H1 (cell line): Measurements from ENCODE around the gene OLFM1. TPM values are rescaled to one million over a fixed set of nuclear protein-coding genes. Genes with fewer than 3 reads are reported as not detected.

Experiments
- CTCF ChIA-PET: fragments of 300-600 bp; sonication (Branson Sonifier 250); formaldehyde crosslinking; loops from one replicate; lab custom pipeline; 2021; ENCODE audit not compliant: partially characterized antibody; lab: Charles Lee
- POLR2A ChIA-PET: fragments of 300-600 bp; sonication (Branson Sonifier 250); formaldehyde crosslinking; loops from one replicate; lab custom pipeline; 2021; ENCODE audit warnings: inconsistent platforms; ENCODE audit not compliant: partially characterized antibody; lab: Charles Lee
- DNase-seq, 2 experiments: peaks; one replicate each; pipeline versions ENCODE4 v3.0.0 to v3.0.0-alpha.2; 2010 to 2022; ENCODE audit warnings: low spot score in 2 of 2, low read depth in 1 of 2, mixed read lengths in 1 of 2
- FAIRE-seq: peaks from 2 replicates; lab custom pipeline; 2011; peaks lifted over from hg19 to GRCh38; lab: Jason Lieb, UNC
- H2AFZ ChIP-seq: 2 replicates; pipeline ENCODE4 v1.8.1; 2012; ENCODE audit warnings: low read length, inconsistent platforms
- H2AK5ac ChIP-seq: 2 replicates; pipeline ENCODE4 v1.6.1; 2013; ENCODE audit warnings: low read depth, low read length
- H2BK120ac ChIP-seq: replicated peaks from 2 replicates; pipeline ENCODE3; 2013; ENCODE audit warnings: low read depth, low read length, inconsistent platforms
- H2BK12ac ChIP-seq: 2 replicates; pipeline ENCODE4 v1.6.1; 2013; ENCODE audit warnings: low read depth, low read length
- H2BK15ac ChIP-seq: 2 replicates; pipeline ENCODE4 v1.6.1; 2013; ENCODE audit warnings: low read length
- H2BK20ac ChIP-seq: 2 replicates; pipeline ENCODE4 v1.6.1; 2013; ENCODE audit warnings: low read length
- H2BK5ac ChIP-seq: 2 replicates; pipeline ENCODE4 v1.6.1; 2013; ENCODE audit warnings: low read depth, low read length
- H3K14ac ChIP-seq: 2 replicates; pipeline ENCODE4 v1.6.1; 2013; ENCODE audit warnings: inconsistent platforms; ENCODE audit not compliant: insufficient read length
- H3K18ac ChIP-seq: 2 replicates; pipeline ENCODE4 v1.6.1; 2013; ENCODE audit warnings: low read length; ENCODE audit errors: extremely low read depth
- H3K23ac ChIP-seq: 2 replicates; pipeline ENCODE4 v1.6.1; 2013; ENCODE audit warnings: inconsistent platforms; ENCODE audit not compliant: insufficient read length
- H3K23me2 ChIP-seq: 2 replicates; pipeline ENCODE4 v1.6.1; 2013; ENCODE audit warnings: low read depth, low read length
- H3K27ac ChIP-seq: 2 replicates; pipeline ENCODE4 v1.6.1; 2011; ENCODE audit warnings: low read depth, low read length, inconsistent platforms
- H3K27me3 ChIP-seq, 4 experiments: replicated peaks in 1 of 4; 1 replicate in 1 of 4; 2 replicates in 3 of 4; pipeline versions ENCODE4 v1.6.1 to v1.8.1; 2011 to 2013; ENCODE audit warnings: low read length in 3 of 4, mild to moderate bottlenecking in 3 of 4, inconsistent platforms in 2 of 4, mixed read lengths in 2 of 4, moderate library complexity in 1 of 4; ENCODE audit not compliant: control insufficient read depth in 3 of 4, insufficient read depth in 3 of 4; ENCODE audit errors: extremely low read depth in 1 of 4
- H3K36me3 ChIP-seq, 4 experiments: 2 replicates each; pipeline versions ENCODE4 v1.6.1 to v1.8.1; 2011 to 2013; ENCODE audit warnings: mild to moderate bottlenecking in 4 of 4, low read length in 3 of 4, moderate library complexity in 2 of 4, control low read depth in 1 of 4, inconsistent platforms in 1 of 4; ENCODE audit not compliant: insufficient read depth in 4 of 4, control insufficient read depth in 2 of 4
- H3K4ac ChIP-seq: replicated peaks from 2 replicates; pipeline ENCODE3; 2013; ENCODE audit warnings: low read length, low read depth, mixed read lengths, inconsistent platforms; ENCODE audit not compliant: insufficient read length
- H3K4me1 ChIP-seq, 4 experiments: replicated peaks in 1 of 4; 1 replicate in 1 of 4; 2 replicates in 3 of 4; pipeline versions ENCODE4 v1.6.1 to v1.8.1; 2011 to 2013; ENCODE audit warnings: low read length in 3 of 4, inconsistent platforms in 2 of 4, mixed read lengths in 1 of 4; ENCODE audit not compliant: insufficient read depth in 4 of 4, control insufficient read depth in 3 of 4
- H3K4me2 ChIP-seq, 2 experiments: 2 replicates each; pipeline versions ENCODE4 v1.6.1 to v1.8.1; 2011 to 2013; ENCODE audit warnings: low read depth in 2 of 2, low read length in 2 of 2, control low read depth in 1 of 2, inconsistent platforms in 1 of 2, mild to moderate bottlenecking in 1 of 2; ENCODE audit not compliant: insufficient read depth in 1 of 2
- H3K4me3 ChIP-seq, 4 experiments: fragments of 200-600, 300-600 bp in 1 of 4; sonication (generic), shearing (Covaris generic), sonication (Bioruptor Twin) in 1 of 4; 2 replicates each; pipeline versions ENCODE4 v1.5.1 to v1.8.1; 2011 to 2016; ENCODE audit warnings: low read length in 4 of 4, low read depth in 3 of 4, control low read depth in 2 of 4, inconsistent platforms in 2 of 4, mild to moderate bottlenecking in 2 of 4, mixed read lengths in 1 of 4, moderate library complexity in 1 of 4; ENCODE audit not compliant: insufficient read depth in 2 of 4; ENCODE audit errors: extremely low read depth in 1 of 4
- H3K56ac ChIP-seq: replicated peaks from 2 replicates; pipeline ENCODE3; 2013; ENCODE audit warnings: low read depth, mild to moderate bottlenecking, mixed read lengths, low read length, inconsistent platforms; ENCODE audit not compliant: insufficient read length
- H3K79me1 ChIP-seq: 2 replicates; pipeline ENCODE4 v1.6.1; 2013; ENCODE audit warnings: low read depth, low read length, control low read depth
- H3K79me2 ChIP-seq, 2 experiments: 2 replicates each; pipeline versions ENCODE4 v1.6.1 to v1.8.1; 2012 to 2013; ENCODE audit warnings: low read length in 2 of 2, mild to moderate bottlenecking in 2 of 2, inconsistent platforms in 1 of 2; ENCODE audit not compliant: insufficient read depth in 2 of 2, control insufficient read depth in 1 of 2
- H3K9ac ChIP-seq, 4 experiments: replicated peaks in 1 of 4; 1 replicate in 1 of 4; 2 replicates in 3 of 4; pipeline versions ENCODE4 v1.6.1 to v1.8.1; 2011 to 2013; ENCODE audit warnings: low read depth in 3 of 4, low read length in 3 of 4, control low read depth in 2 of 4, mild to moderate bottlenecking in 2 of 4, moderate library complexity in 2 of 4, inconsistent platforms in 1 of 4; ENCODE audit errors: extremely low read depth in 1 of 4
- H3K9me3 ChIP-seq, 2 experiments: 2 replicates each; pipeline versions ENCODE4 v1.6.1 to v1.8.1; 2012 to 2013; ENCODE audit warnings: mild to moderate bottlenecking in 2 of 2, moderate library complexity in 2 of 2, control low read depth in 1 of 2, inconsistent platforms in 1 of 2, low read depth in 1 of 2, low read length in 1 of 2, mixed read lengths in 1 of 2; ENCODE audit not compliant: insufficient read depth in 2 of 2
- H4K20me1 ChIP-seq, 2 experiments: replicated peaks in 1 of 2; 2 replicates each; pipeline versions ENCODE3 to v1.8.1; 2011 to 2013; ENCODE audit warnings: inconsistent platforms in 2 of 2, low read length in 2 of 2, mild to moderate bottlenecking in 1 of 2; ENCODE audit not compliant: insufficient read depth in 2 of 2, control insufficient read depth in 1 of 2
- H4K5ac ChIP-seq: 2 replicates; pipeline ENCODE4 v1.6.1; 2013; ENCODE audit warnings: low read length, low read depth, mixed read lengths, inconsistent platforms; ENCODE audit not compliant: insufficient read length
- H4K8ac ChIP-seq: 2 replicates; pipeline ENCODE4 v1.8.0; 2013; ENCODE audit warnings: mild to moderate bottlenecking, moderate library complexity, low read length, inconsistent platforms; ENCODE audit not compliant: insufficient read depth; ENCODE audit errors: extremely low read depth
- H4K91ac ChIP-seq: replicated peaks from 2 replicates; pipeline ENCODE3; 2013; ENCODE audit warnings: low read length, mixed read lengths, inconsistent platforms; ENCODE audit not compliant: insufficient read length
- CBX5 ChIP-seq: fragments of 300-800, 300-1000 bp; sonication (generic); IDR thresholded peaks from 2 replicates; pipeline ENCODE4 v1.7.1; 2016; ENCODE audit warnings: antibody characterized with exemption, low read length, low read depth
- CEBPB ChIP-seq: IDR thresholded peaks from 2 replicates; pipeline ENCODE4 v1.6.1; 2012; ENCODE audit warnings: low read depth, low read length
- CREB1 ChIP-seq: IDR thresholded peaks from 2 replicates; pipeline ENCODE4 v1.6.1; 2012; ENCODE audit warnings: inconsistent platforms
- CTBP2 ChIP-seq: IDR thresholded peaks from 2 replicates; pipeline ENCODE4 v1.7.0; 2011; ENCODE audit warnings: borderline replicate concordance, mild to moderate bottlenecking, moderate library complexity, mixed read lengths, low read length; ENCODE audit not compliant: insufficient read depth, insufficient read length
- EGR1 ChIP-seq: IDR thresholded peaks from 2 replicates; pipeline ENCODE4 v1.6.1; 2011; ENCODE audit warnings: low read depth, low read length, borderline replicate concordance
- EP300 ChIP-seq, 2 experiments: IDR thresholded peaks; 1 replicate in 1 of 2; 2 replicates in 1 of 2; pipeline ENCODE4 v1.6.1; 2011 to 2012; ENCODE audit warnings: low read depth in 2 of 2, low read length in 2 of 2, mild to moderate bottlenecking in 2 of 2, borderline replicate concordance in 1 of 2, inconsistent platforms in 1 of 2, moderate library complexity in 1 of 2
- PHF8 ChIP-seq: fragments of 200-600 bp; sonication (generic); conservative IDR thresholded peaks from 2 replicates; pipeline ENCODE4 v1.7.1; 2012; ENCODE audit warnings: low read depth, mild to moderate bottlenecking, inconsistent platforms, low read length, moderate library complexity
- SP2 ChIP-seq: IDR thresholded peaks from 2 replicates; pipeline ENCODE4 v1.6.1; 2012; ENCODE audit warnings: mild to moderate bottlenecking, low read length, inconsistent platforms
- TBP ChIP-seq: IDR thresholded peaks from 2 replicates; pipeline ENCODE4 v1.6.1; 2011; ENCODE audit warnings: low read depth, low read length, improper control_type of control experiment
- TCF12 ChIP-seq: IDR thresholded peaks from 2 replicates; pipeline ENCODE4 v1.6.1; 2011; ENCODE audit warnings: low read depth, mild to moderate bottlenecking, low read length
- WGBS, 2 experiments: shearing (Covaris generic) in 1 of 2; methylation state at CpG; one replicate each; pipeline versions ENCODE4 v1.1.6 to v1.1.7; 2013 to 2015; ENCODE audit warnings: low lambda C conversion rate in 2 of 2, mixed read lengths in 2 of 2, inconsistent platforms in 1 of 2, low coverage in 1 of 2, missing lambda C conversion rate in 1 of 2; ENCODE audit not compliant: insufficient replicate concordance in 2 of 2, insufficient coverage in 1 of 2, insufficient read length in 1 of 2; ENCODE audit errors: extremely low coverage in 1 of 2, missing lambda C conversion rate in 1 of 2; 5-methylcytosine and 5-hydroxymethylcytosine counted together
- polyA plus RNA-seq, 7 experiments: library from polyadenylated mRNA; depleted of rRNA in 3 of 7; stranded (reverse) in 5 of 7; unstranded in 2 of 7; fragments of >200 nt in 5 of 7; fragments of 200-250 nt in 2 of 7; gene quantifications; 1 replicate in 5 of 7; 2 replicates in 1 of 7; 4 replicates in 1 of 7; pipeline versions ENCODE4 v1.2.1 to v1.2.3, GENCODE V29; 2011 to 2013; ENCODE audit warnings: missing spikeins in 2 of 7, mixed read lengths in 2 of 7
- total RNA-seq: library from RNA; stranded (reverse); fragmentation: NEBNext Ultra II Directional; extraction: Animal tissue kit (Norgen Biotek cat#: 25700); gene quantifications from 2 replicates; pipeline ENCODE4 v1.2.1, GENCODE V29; 2021

OLFM1 gene
- total and polyA plus RNA-seq, 2 of the 8 experiments (the other 6 are each of a cell fraction or from before 2014, with no cell fraction given): 53.0 to 53.4 TPM

GRCh38 chr9:135102331-135102730 is 14.9 kb downstream of the OLFM1 start:
- no peak overlapping the region for H2BK12ac ChIP-seq

More at GRCh38 chr9:135102331-135102730, 14.9 kb downstream of the OLFM1 start:
- no peaks in the 10 kb centered on the region for H3K23me2 ChIP-seq
- TF ChIP-seq CTBP2 (no peak), CBX5 (no peak), CREB1 (no peak), TCF12 (no peak), EP300 (IDR thresholded peaks at IDR 0.05; ENCODE audit: borderline replicate concordance in 1 of 2, low read depth in 2 of 2, low read length in 2 of 2) (no peak), TBP (no peak), PHF8 (no peak), CEBPB (no peak), SP2 (no peak), EGR1 (no peak)
- CTCF ChIA-PET: interaction anchor here (0.9 to 1.9 kb wide), 4 partner anchors 14 to 179 kb away, joined by 3 to 6 read pairs (median 4); no protein-coding TSS in a partner anchor
- H3K27me3 ChIP-seq: no peaks in the 10 kb centered on the region
- H3K56ac ChIP-seq: no peak overlapping the region
- no peak overlapping the region for H2BK15ac ChIP-seq
- POLR2A ChIA-PET: no interaction called here
- H3K14ac ChIP-seq: no peak overlapping the region
- H3K4me3 ChIP-seq: no peak overlapping the region
- no peak overlapping the region for H3K9ac ChIP-seq
- H4K5ac ChIP-seq: no peak overlapping the region
- no peak overlapping the region for H2BK5ac ChIP-seq
- no peak overlapping the region for H3K4me2 ChIP-seq
- H3K18ac ChIP-seq: no peak overlapping the region
- FAIRE-seq (no peak), DNase-seq (no peak)
- no peak overlapping the region for H2BK120ac ChIP-seq
- H2BK20ac ChIP-seq: no peak overlapping the region
- H3K23ac ChIP-seq: no peak overlapping the region
- WGBS, 2 experiments: 96% methylated on average over 12 of the region's 12 CpGs; no CpG with 5 or more reads in 1 of the 2 experiments
- H3K79me1 ChIP-seq: no peaks in the 10 kb centered on the region
- H3K27ac ChIP-seq: no peak overlapping the region
- H3K79me2 ChIP-seq: no peaks in the 10 kb centered on the region
- H3K4ac ChIP-seq: no peak overlapping the region
- H4K20me1 ChIP-seq: peaks cover 0 to 3% of the 10 kb centered on the region in 2 experiments
- H2AFZ ChIP-seq: no peak overlapping the region
- H4K8ac ChIP-seq: no peak overlapping the region
- H3K4me1 ChIP-seq: no peaks in the 10 kb centered on the region; a peak in 3 of 7 replicates
- H2AK5ac ChIP-seq: no peak overlapping the region
- H3K9me3 ChIP-seq: no peaks in the 10 kb centered on the region
- H3K36me3 ChIP-seq: peaks cover 0 to 14% (median 8%) of the 10 kb centered on the region in 4 experiments; a peak in 5 of 8 replicates
- H4K91ac ChIP-seq: no peak overlapping the region
